Peyer's patch (tissue), 4 donors: ENCODE results near the gene ITGB7. TPM values are rescaled to one million over a fixed set of nuclear protein-coding genes. Genes with fewer than 3 reads are reported as not detected.

Experiments used
- DNase-seq, 3 donors: peaks; one replicate each; pipeline ENCODE4 v3.0.0-alpha.2; 2017 to 2019
- H3K27ac ChIP-seq, 4 donors: fragments of 200-600 bp; sonication (generic); one replicate each; pipeline ENCODE4 v1.5.1; 2016 to 2019
- H3K27me3 ChIP-seq, 2 donors: fragments of 200-600 bp; sonication (generic); one replicate each; pipeline ENCODE4 v1.5.1; 2019
- H3K36me3 ChIP-seq, 3 donors: fragments of 200-600 bp; sonication (generic); one replicate each; pipeline ENCODE4 v1.5.1; 2016 to 2019
- H3K4me1 ChIP-seq, 4 donors: fragments of 200-600 bp; sonication (generic); one replicate each; pipeline ENCODE4 v1.5.1; 2016 to 2019
- H3K4me3 ChIP-seq, 4 donors: fragments of 200-600 bp; sonication (generic); 1 replicate in 3 of 4; 2 replicates in 1 of 4; pipeline ENCODE4 v1.5.1; 2016 to 2019; ENCODE audit warnings: mild to moderate bottlenecking in 1 of 4
- H3K9me3 ChIP-seq, 4 donors: fragments of 200-600 bp; sonication (generic); one replicate each; pipeline ENCODE4 v1.5.1; 2016 to 2019; ENCODE audit warnings: mild to moderate bottlenecking in 1 of 4
- CTCF ChIP-seq, 6 experiments: fragments of 450-650 bp in 4 of 6; fragments of 200-600 bp in 2 of 6; sonication (generic) in 1 of 6; IDR thresholded peaks; one replicate each; pipeline ENCODE4 v1.5.1; 2017 to 2019; ENCODE audit warnings: antibody characterized with exemption in 6 of 6, mild to moderate bottlenecking in 3 of 6, moderate library complexity in 1 of 6
- POLR2A ChIP-seq, 2 donors: fragments of 450-650 bp; IDR thresholded peaks; one replicate each; pipeline ENCODE4 v1.5.1; 2017; ENCODE audit warnings: antibody characterized with exemption in 2 of 2, mild to moderate bottlenecking in 2 of 2, moderate library complexity in 2 of 2
- total RNA-seq, 4 donors: library from RNA; depleted of rRNA; stranded (reverse); fragments of >200 nt; gene quantifications; one replicate each; pipeline ENCODE4 v1.1.0, GENCODE V29; 2016

ITGB7 gene
- total RNA-seq, 4 donors from 2014 or later: 3.8 to 66.0 (median 4.4) TPM

- H3K4me1 ChIP-seq: peaks cover 0 to 37% (median 13%) of the 10 kb centered on the region in 4 donors
- peak in 1 of 3 donors; percentile 33 for DNase-seq
- peaks cover 0 to 18% (median 0%) of the 10 kb centered on the region in 3 donors for H3K36me3 ChIP-seq
- no peaks in the 10 kb centered on the region for H3K27me3 ChIP-seq
- no peaks in the 10 kb centered on the region for H3K9me3 ChIP-seq
- H3K4me3 ChIP-seq: no peak overlapping the region
- TF ChIP-seq POLR2A (IDR thresholded peaks at IDR 0.05): no peak
- no peak for TF ChIP-seq CTCF (IDR thresholded peaks at IDR 0.05)
- peak overlapping the region in 1 of 4 donors; percentile 17 for H3K27ac ChIP-seq
Observed at GRCh38 chr12:53214221-53214620, 7.2 kb upstream of the ITGB7 start.

- H3K9me3 ChIP-seq: no peaks in the 10 kb centered on the region
- no peak overlapping the region for H3K4me3 ChIP-seq
- DNase-seq: peak; percentile 83 to 93 (median 90)
- peaks cover 0 to 35% (median 18%) of the 10 kb centered on the region in 4 donors for H3K4me1 ChIP-seq
- H3K27me3 ChIP-seq: no peaks in the 10 kb centered on the region
- H3K27ac ChIP-seq: no peak overlapping the region
- peaks cover 0 to 18% (median 0%) of the 10 kb centered on the region in 3 donors for H3K36me3 ChIP-seq
- peak; percentile 88 to 97 (median 94) for TF ChIP-seq CTCF (IDR thresholded peaks at IDR 0.05)
- no peak for TF ChIP-seq POLR2A (IDR thresholded peaks at IDR 0.05)
Observed at GRCh38 chr12:53213348-53213747, 6.3 kb upstream of the ITGB7 start.

- Histone ChIP-seq H3K27ac (no peak overlapping the region), H3K4me1 (peaks cover 0 to 35% (median 22%) of the 10 kb centered on the region in 4 donors), H3K36me3 (peaks cover 0 to 18% (median 0%) of the 10 kb centered on the region in 3 donors), H3K27me3 (no peaks in the 10 kb centered on the region), H3K4me3 (no peak overlapping the region), H3K9me3 (no peaks in the 10 kb centered on the region)
- TF ChIP-seq POLR2A (IDR thresholded peaks at IDR 0.05) (no peak), CTCF (IDR thresholded peaks at IDR 0.05) (no peak)
- DNase-seq: no peak
Observed at GRCh38 chr12:53212931-53213330, 5.9 kb upstream of the ITGB7 start.

GRCh38 chr12:53211476-53212381, 4.7 kb upstream of the ITGB7 start:
- Histone ChIP-seq H3K36me3 (peaks cover 0 to 18% (median 0%) of the 10 kb centered on the region in 3 donors), H3K4me1 (peaks cover 0 to 32% (median 24%) of the 10 kb centered on the region in 4 donors), H3K4me3 (no peak overlapping the region), H3K27ac (no peak overlapping the region), H3K27me3 (no peaks in the 10 kb centered on the region), H3K9me3 (no peaks in the 10 kb centered on the region)
- TF ChIP-seq POLR2A (IDR thresholded peaks at IDR 0.05) (no peak), CTCF (IDR thresholded peaks at IDR 0.05) (peak in 4 of 6 experiments; percentile 5 to 37 (median 17))
- DNase-seq: peak in 1 of 3 donors; percentile 44

- TF ChIP-seq CTCF (IDR thresholded peaks at IDR 0.05) (no peak), POLR2A (IDR thresholded peaks at IDR 0.05) (no peak)
- H3K4me1 ChIP-seq: peaks cover 0 to 28% (median 22%) of the 10 kb centered on the region in 4 donors
Observed at GRCh38 chr12:53210843-53211242, 3.8 kb upstream of the ITGB7 start.

More at GRCh38 chr12:53210843-53211242, 3.8 kb upstream of the ITGB7 start:
- no peak for DNase-seq
- no peaks in the 10 kb centered on the region for H3K27me3 ChIP-seq
- H3K36me3 ChIP-seq: peaks cover 0 to 18% (median 0%) of the 10 kb centered on the region in 3 donors
- H3K27ac ChIP-seq: no peak overlapping the region
- no peak overlapping the region for H3K4me3 ChIP-seq
- no peaks in the 10 kb centered on the region for H3K9me3 ChIP-seq
